B cell (primary cell): ENCODE results near the gene FIBIN. TPM values are rescaled to one million over a fixed set of nuclear protein-coding genes. Genes with fewer than 3 reads are reported as not detected.

Experiments used
- ATAC-seq: fragments of 200-7000 bp; cut with Tn5 transposase; one replicate; pipeline ENCODE4 v1.10.0; 2021; ENCODE audit warnings: low read depth, mild to moderate bottlenecking, moderate number of reproducible peaks, moderate library complexity
- CTCF ChIA-PET: fragments of 350-600 bp; sonication (Branson Sonifier 250); formaldehyde crosslinking; loops from one replicate; lab custom pipeline; 2021; ENCODE audit warnings: antibody characterized with exemption, inconsistent platforms; lab: Charles Lee
- POLR2A ChIA-PET: fragments of 350-600 bp; sonication (Branson Sonifier 250); formaldehyde crosslinking; loops from one replicate; lab custom pipeline; 2021; ENCODE audit warnings: antibody characterized with exemption; lab: Charles Lee
- DNase-seq: peaks from one replicate; pipeline ENCODE4 v3.0.0; 2013
- H2AFZ ChIP-seq: 2 replicates; pipeline ENCODE4 v1.6.1; 2012; ENCODE audit warnings: mild to moderate bottlenecking, low read depth, low read length; ENCODE audit not compliant: insufficient read depth, poor library complexity, severe bottlenecking
- H3K27ac ChIP-seq, 2 donors: 1 replicate in 1 of 2; 2 replicates in 1 of 2; pipeline ENCODE4 v1.5.1; 2012 to 2013; ENCODE audit warnings: low read length in 2 of 2, mild to moderate bottlenecking in 2 of 2, moderate library complexity in 1 of 2
- H3K27me3 ChIP-seq, 4 experiments: fragments of 200-600 bp in 1 of 4; sonication (generic) in 1 of 4; replicated peaks in 1 of 4; 1 replicate in 2 of 4; 2 replicates in 2 of 4; pipeline versions ENCODE4 v1.6.1 to v1.7.0; 2013 to 2016; ENCODE audit warnings: low read length in 3 of 4, mild to moderate bottlenecking in 2 of 4, mixed read lengths in 1 of 4, moderate library complexity in 1 of 4; ENCODE audit not compliant: insufficient read depth in 4 of 4, control insufficient read depth in 3 of 4; ENCODE audit errors: control extremely low read depth in 1 of 4
- H3K36me3 ChIP-seq, 2 experiments: replicated peaks in 1 of 2; 1 replicate in 1 of 2; 2 replicates in 1 of 2; pipeline versions ENCODE4 v1.6.1 to v1.7.1; 2013; ENCODE audit warnings: low read length in 1 of 2; ENCODE audit not compliant: insufficient read depth in 2 of 2, control insufficient read depth in 1 of 2; ENCODE audit errors: control extremely low read depth in 1 of 2, extremely low read depth in 1 of 2
- H3K4me1 ChIP-seq, 2 donors: fragments of 200-600 bp in 1 of 2; sonication (generic) in 1 of 2; 1 replicate in 1 of 2; 2 replicates in 1 of 2; pipeline versions ENCODE4 v1.5.1 to v1.6.1; 2013 to 2017; ENCODE audit warnings: low read length in 2 of 2; ENCODE audit not compliant: control insufficient read depth in 2 of 2, insufficient read depth in 2 of 2
- H3K4me2 ChIP-seq: replicated peaks from 2 replicates; pipeline ENCODE3; 2012; ENCODE audit warnings: mild to moderate bottlenecking, low read depth, low read length; ENCODE audit not compliant: poor library complexity, severe bottlenecking
- H3K4me3 ChIP-seq, 5 experiments: fragments of 200-600 bp in 1 of 5; sonication (generic) in 1 of 5; 1 replicate in 3 of 5; 2 replicates in 2 of 5; pipeline versions ENCODE4 v1.5.1 to v1.7.0; 2011 to 2016; ENCODE audit warnings: low read length in 4 of 5, mild to moderate bottlenecking in 4 of 5, low read depth in 2 of 5, control low read depth in 1 of 5, moderate library complexity in 1 of 5; ENCODE audit not compliant: insufficient read depth in 1 of 5; ENCODE audit errors: control extremely low read depth in 1 of 5, extremely low read depth in 1 of 5
- H3K79me2 ChIP-seq: fragments of 200-600 bp; sonication (generic); one replicate; pipeline ENCODE4 v1.6.0; 2016; ENCODE audit warnings: low read length; ENCODE audit not compliant: control insufficient read depth, insufficient read depth
- H3K9ac ChIP-seq: fragments of 200-600 bp; sonication (generic); 2 replicates; pipeline ENCODE4 v1.6.1; 2017; ENCODE audit warnings: mild to moderate bottlenecking, low read length, moderate library complexity
- H3K9me3 ChIP-seq, 3 donors: one replicate each; pipeline versions ENCODE4 v1.6.1 to v1.7.1; 2013; ENCODE audit warnings: low read length in 2 of 3; ENCODE audit not compliant: control insufficient read depth in 2 of 3, insufficient read depth in 1 of 3; ENCODE audit errors: control extremely low read depth in 1 of 3
- H4K20me1 ChIP-seq: 2 replicates; pipeline ENCODE4 v1.6.0; 2012; ENCODE audit warnings: mild to moderate bottlenecking, low read length; ENCODE audit not compliant: insufficient read depth, control insufficient read depth, poor library complexity, severe bottlenecking
- H3K27ac Mint-ChIP-seq: one replicate; pipeline ENCODE4 v1.8.0; 2021; ENCODE audit warnings: mixed read lengths
- H3K27me3 Mint-ChIP-seq: one replicate; pipeline ENCODE4 v1.8.0; 2021; ENCODE audit warnings: mixed read lengths
- H3K4me1 Mint-ChIP-seq: one replicate; pipeline ENCODE4 v1.8.0; 2021; ENCODE audit warnings: mixed read lengths
- H3K4me3 Mint-ChIP-seq: one replicate; pipeline ENCODE4 v1.8.0; 2021; ENCODE audit warnings: mixed read lengths
- H3K9me3 Mint-ChIP-seq: one replicate; pipeline ENCODE4 v1.8.0; 2022; ENCODE audit warnings: mixed read lengths; ENCODE audit not compliant: insufficient read depth
- CTCF ChIP-seq: fragments of 200-600 bp; IDR thresholded peaks from one replicate; pipeline ENCODE4 v1.8.0; 2022; ENCODE audit warnings: antibody characterized with exemption, mild to moderate bottlenecking
- EZH2 ChIP-seq: IDR thresholded peaks from 2 replicates; pipeline ENCODE4 v1.6.1; 2012; ENCODE audit warnings: borderline replicate concordance, low read depth, mild to moderate bottlenecking, moderate library complexity, low read length; ENCODE audit not compliant: insufficient read depth, poor library complexity, severe bottlenecking
- WGBS: methylation state at CpG from one replicate; pipeline ENCODE4 v1.1.5; 2013; ENCODE audit warnings: missing lambda C conversion rate; ENCODE audit not compliant: insufficient coverage; 5-methylcytosine and 5-hydroxymethylcytosine counted together
- intact Hi-C: fragments of 100-400 bp; cut with micrococcal nuclease; formaldehyde crosslinking; loops from one replicate; pipeline ENCODE4 v1.10.0; 2022
- polyA plus RNA-seq: library from polyadenylated mRNA; depleted of rRNA; stranded (reverse); fragments of >200 nt; gene quantifications from 2 replicates; pipeline ENCODE4 v1.2.3, GENCODE V29; 2012
- total RNA-seq, 2 donors: library from RNA; stranded (reverse); fragments of 120-200 nt in 1 of 2; gene quantifications; 1 replicate in 1 of 2; 2 replicates in 1 of 2; pipeline versions ENCODE4 v1.2.3 to v1.2.4, GENCODE V29; 2013 to 2022

FIBIN gene
- total and polyA plus RNA-seq, 2 donors (not counting 1 experiment from before 2014, with no cell fraction given): not detected

GRCh38 chr11:27004103-27004502 is 10.2 kb downstream of the FIBIN start:
- DNase-seq: no peak
- Histone ChIP-seq H3K27ac (no peak overlapping the region), H4K20me1 (no peaks in the 10 kb centered on the region), H2AFZ (no peak overlapping the region), H3K27me3 (no peaks in the 10 kb centered on the region), H3K79me2 (no peaks in the 10 kb centered on the region), H3K4me3 (no peak overlapping the region), H3K36me3 (no peaks in the 10 kb centered on the region), H3K4me2 (no peak overlapping the region), H3K9ac (no peak overlapping the region), H3K9me3 (no peaks in the 10 kb centered on the region), H3K4me1 (no peaks in the 10 kb centered on the region)
- ChIA-PET CTCF (no interaction called here), POLR2A (no interaction called here)
- Mint-ChIP-seq H3K27ac (no peak overlapping the region), H3K9me3 (peaks cover 3% of the 10 kb centered on the region), H3K4me1 (no peaks in the 10 kb centered on the region), H3K4me3 (no peak overlapping the region), H3K27me3 (no peaks in the 10 kb centered on the region)
- intact Hi-C loops: no loop called here
- no peak for ATAC-seq
- WGBS: 100% methylated on average over 1 of the region's 2 CpGs
- TF ChIP-seq CTCF (no peak), EZH2 (no peak)

- H3K27ac ChIP-seq: no peak overlapping the region
- DNase-seq: no peak
- no peak overlapping the region for H2AFZ ChIP-seq
- H3K36me3 ChIP-seq: no peaks in the 10 kb centered on the region
- Mint-ChIP-seq H3K4me1 (no peaks in the 10 kb centered on the region), H3K27me3 (no peaks in the 10 kb centered on the region), H3K4me3 (no peak overlapping the region), H3K9me3 (peaks cover 3% of the 10 kb centered on the region), H3K27ac (no peak overlapping the region)
- CTCF ChIA-PET: no interaction called here
- no peaks in the 10 kb centered on the region for H4K20me1 ChIP-seq
- TF ChIP-seq EZH2 (no peak), CTCF (no peak)
- H3K9me3 ChIP-seq: no peaks in the 10 kb centered on the region
- no peak overlapping the region for H3K4me3 ChIP-seq
- no peaks in the 10 kb centered on the region for H3K79me2 ChIP-seq
- intact Hi-C loops: no loop called here
- no peaks in the 10 kb centered on the region for H3K27me3 ChIP-seq
- H3K9ac ChIP-seq: no peak overlapping the region
- no peak for ATAC-seq
- POLR2A ChIA-PET: no interaction called here
- H3K4me2 ChIP-seq: no peak overlapping the region
- H3K4me1 ChIP-seq: no peaks in the 10 kb centered on the region
These were observed 15.1 kb downstream of the FIBIN start for GRCh38 chr11:27008811-27009535.
